Mucosa of descending colon (tissue), 3 donors: ENCODE results near the gene RSF1. TPM values are rescaled to one million over a fixed set of nuclear protein-coding genes. Genes with fewer than 3 reads are reported as not detected.
A peak's percentile ranks its signal among the peaks of the same experiment; 100 is the strongest.

Experiments
- ATAC-seq: fragments of 200-7000 bp; cut with Tn5 transposase; one replicate; pipeline ENCODE4 v1.9.1; 2020; ENCODE audit warnings: mild to moderate bottlenecking, moderate library complexity
- DNase-seq, 3 donors: peaks; one replicate each; pipeline ENCODE4 v3.0.0-alpha.2; 2020
- H3K36me3 ChIP-seq: fragments of 200-600 bp; one replicate; pipeline ENCODE4 v1.8.0; 2021; ENCODE audit warnings: low read depth, mild to moderate bottlenecking
- H3K4me1 ChIP-seq: fragments of 200-600 bp; one replicate; pipeline ENCODE4 v1.8.0; 2021; ENCODE audit warnings: low read depth, mild to moderate bottlenecking
- H3K4me3 ChIP-seq: fragments of 200-600 bp; one replicate; pipeline ENCODE4 v1.8.0; 2021; ENCODE audit warnings: mild to moderate bottlenecking
- H3K9me3 ChIP-seq: fragments of 200-600 bp; one replicate; pipeline ENCODE4 v1.8.0; 2021; ENCODE audit warnings: mild to moderate bottlenecking
- intact Hi-C, 2 donors: fragments of 100-400 bp; cut with DNase I in 1 of 2; cut with micrococcal nuclease in 1 of 2; formaldehyde crosslinking; loops; one replicate each; pipeline versions ENCODE4 v1.11.0 to v1.11.1; 2022; cut with DNase I, micrococcal nuclease
- total RNA-seq, 3 donors: library from RNA; stranded (reverse); fragmentation: NEBNext Ultra II Directional in 2 of 3; extraction: Animal tissue kit (Norgen Biotek cat#: 25700) in 2 of 3; gene quantifications; one replicate each; pipeline versions ENCODE4 v1.2.1 to v1.2.4, GENCODE V29; 2021 to 2023
- TF ChIP-seq, protein P1 (sequence below): fragments of 200-600 bp; IDR thresholded peaks from one replicate; pipeline ENCODE4 v1.8.0; 2022; ENCODE audit warnings: antibody characterized with exemption, mild to moderate bottlenecking
- donor health status: DM: no; HTN: no; CAD: no; lungs with moderate emphysema.
- donor health status: DM: no; HTN: no; CAD: no.
- donor health status: DM: no; HTN: yes; CAD: no.

Gene RSF1
- total RNA-seq, 3 donors from 2014 or later: 43.7 to 80.2 (median 44.4) TPM

DNA sequence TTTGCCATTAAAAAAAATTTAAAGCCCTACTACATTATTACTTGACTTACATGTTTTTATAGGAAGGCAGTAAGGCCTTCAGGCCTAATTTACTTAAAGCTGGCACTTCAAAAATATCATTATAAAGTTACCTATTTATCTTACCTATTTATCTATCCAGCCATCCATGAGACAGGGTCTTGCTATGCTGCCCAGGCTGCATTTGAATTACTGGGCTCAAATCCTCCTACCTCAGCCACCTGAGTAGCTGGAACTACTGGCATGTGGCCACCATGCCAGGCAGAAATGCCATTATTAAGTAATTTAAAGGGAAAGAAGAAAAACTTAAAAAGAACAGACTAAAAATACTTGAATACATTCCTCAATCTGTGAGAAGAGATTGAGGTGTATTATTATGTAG is 122.7 kb downstream of the RSF1 start:
- DNase-seq (no peak), ATAC-seq (no peak)
- TF ChIP-seq, protein P1, sequence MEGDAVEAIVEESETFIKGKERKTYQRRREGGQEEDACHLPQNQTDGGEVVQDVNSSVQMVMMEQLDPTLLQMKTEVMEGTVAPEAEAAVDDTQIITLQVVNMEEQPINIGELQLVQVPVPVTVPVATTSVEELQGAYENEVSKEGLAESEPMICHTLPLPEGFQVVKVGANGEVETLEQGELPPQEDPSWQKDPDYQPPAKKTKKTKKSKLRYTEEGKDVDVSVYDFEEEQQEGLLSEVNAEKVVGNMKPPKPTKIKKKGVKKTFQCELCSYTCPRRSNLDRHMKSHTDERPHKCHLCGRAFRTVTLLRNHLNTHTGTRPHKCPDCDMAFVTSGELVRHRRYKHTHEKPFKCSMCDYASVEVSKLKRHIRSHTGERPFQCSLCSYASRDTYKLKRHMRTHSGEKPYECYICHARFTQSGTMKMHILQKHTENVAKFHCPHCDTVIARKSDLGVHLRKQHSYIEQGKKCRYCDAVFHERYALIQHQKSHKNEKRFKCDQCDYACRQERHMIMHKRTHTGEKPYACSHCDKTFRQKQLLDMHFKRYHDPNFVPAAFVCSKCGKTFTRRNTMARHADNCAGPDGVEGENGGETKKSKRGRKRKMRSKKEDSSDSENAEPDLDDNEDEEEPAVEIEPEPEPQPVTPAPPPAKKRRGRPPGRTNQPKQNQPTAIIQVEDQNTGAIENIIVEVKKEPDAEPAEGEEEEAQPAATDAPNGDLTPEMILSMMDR: no peak
- no peaks in the 10 kb centered on the region for H3K36me3 ChIP-seq
- no peaks in the 10 kb centered on the region for H3K4me1 ChIP-seq
- H3K4me3 ChIP-seq: no peak overlapping the region
- intact Hi-C loops: no loop called here
- H3K9me3 ChIP-seq: no peaks in the 10 kb centered on the region

DNA sequence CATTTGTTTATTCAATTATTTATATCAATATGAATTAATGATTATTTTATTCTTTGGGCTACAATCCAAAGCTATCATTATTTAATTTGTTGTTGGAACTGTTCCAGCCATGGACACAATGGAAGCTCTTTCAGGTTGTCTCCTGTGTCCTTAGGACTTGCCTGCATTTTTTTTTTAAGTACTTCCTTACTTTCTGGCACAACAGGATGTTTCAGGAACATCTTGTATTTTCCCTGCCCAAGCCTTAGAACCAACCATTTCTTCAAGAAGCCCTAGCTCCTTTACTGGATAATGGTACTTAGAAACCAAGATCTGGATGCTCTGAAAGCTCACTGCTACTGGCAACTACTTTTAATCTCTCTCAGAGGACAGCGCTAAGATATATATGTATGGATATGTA is 125.1 kb downstream of the RSF1 start:
- intact Hi-C loops: no loop called here
- no peaks in the 10 kb centered on the region for H3K9me3 ChIP-seq
- H3K4me1 ChIP-seq: no peaks in the 10 kb centered on the region
- DNase-seq: no peak
- no peak for ATAC-seq
- TF ChIP-seq, protein P1: no peak
- no peaks in the 10 kb centered on the region for H3K36me3 ChIP-seq
- no peak overlapping the region for H3K4me3 ChIP-seq

DNA sequence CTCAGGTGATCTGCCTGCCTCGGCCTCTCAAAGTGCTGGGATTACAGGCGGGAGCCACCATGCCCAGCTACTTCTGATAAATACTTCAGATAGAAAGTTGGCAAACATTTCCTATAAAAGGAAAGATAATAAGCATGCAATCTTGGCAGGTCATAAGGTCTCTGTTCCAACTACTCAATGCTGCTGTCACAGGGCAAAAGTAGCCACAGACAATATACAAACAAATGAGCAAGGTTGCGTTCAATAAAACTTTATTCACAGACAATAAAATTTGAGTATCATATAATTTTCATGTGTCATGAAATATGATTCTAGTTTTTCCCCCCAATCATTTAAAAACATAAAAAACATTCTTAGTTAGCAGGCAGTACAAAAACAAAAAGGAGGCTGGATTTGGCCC is 129.9 kb downstream of the RSF1 start:
- H3K4me3 ChIP-seq: no peak overlapping the region
- no peak for DNase-seq
- intact Hi-C loops: no loop called here
- H3K36me3 ChIP-seq: no peaks in the 10 kb centered on the region
- TF ChIP-seq, protein P1: no peak
- no peaks in the 10 kb centered on the region for H3K9me3 ChIP-seq
- peak; percentile 87 for ATAC-seq
- no peaks in the 10 kb centered on the region for H3K4me1 ChIP-seq

DNA sequence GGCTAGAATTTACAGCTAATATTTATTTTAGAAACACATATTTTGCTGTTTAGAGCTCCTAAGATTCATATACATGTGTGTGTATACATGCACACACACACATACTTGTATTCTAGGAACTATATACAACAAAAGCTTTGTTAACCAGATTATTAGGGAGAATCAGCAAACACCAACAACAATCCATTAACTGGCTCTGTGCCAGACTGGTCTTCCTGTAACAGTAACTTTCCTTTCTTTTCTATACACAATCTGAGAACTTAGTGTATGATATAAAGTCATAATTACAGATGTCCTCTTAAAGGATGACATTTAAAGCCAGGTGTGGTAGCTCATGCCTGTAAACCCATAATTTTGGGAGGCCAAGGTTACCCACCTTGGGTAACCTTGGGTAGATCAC is 133.4 kb downstream of the RSF1 start:
- intact Hi-C loops: no loop called here
- H3K36me3 ChIP-seq: no peaks in the 10 kb centered on the region
- ATAC-seq: no peak
- TF ChIP-seq, protein P1: no peak
- H3K4me3 ChIP-seq: no peak overlapping the region
- H3K9me3 ChIP-seq: no peaks in the 10 kb centered on the region
- no peaks in the 10 kb centered on the region for H3K4me1 ChIP-seq
- no peak for DNase-seq

DNA sequence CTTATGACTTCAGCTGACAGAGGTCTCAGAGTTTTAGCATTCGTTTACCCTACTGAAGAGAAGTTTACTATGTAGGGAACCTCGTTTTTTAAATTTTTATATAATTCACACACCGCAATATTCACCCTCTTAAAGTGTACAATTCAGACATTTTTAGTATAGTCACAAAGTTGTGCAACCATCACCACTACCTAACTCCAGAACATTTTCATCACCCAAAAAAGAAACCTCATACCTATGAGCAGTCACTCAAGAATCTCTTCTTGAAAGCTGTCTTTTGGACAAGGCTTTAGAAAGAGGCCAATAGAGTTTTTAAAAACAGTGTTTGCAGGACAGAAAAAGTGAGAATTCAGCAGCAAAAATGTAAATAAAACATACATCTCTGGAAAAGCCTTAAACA is 143.4 kb downstream of the RSF1 start:
- Histone ChIP-seq H3K36me3 (peaks cover 6% of the 10 kb centered on the region), H3K9me3 (no peaks in the 10 kb centered on the region), H3K4me3 (no peak overlapping the region), H3K4me1 (peaks cover 6% of the 10 kb centered on the region)
- intact Hi-C loops: no loop called here
- ATAC-seq: no peak
- TF ChIP-seq, protein P1: no peak
- no peak for DNase-seq

DNA sequence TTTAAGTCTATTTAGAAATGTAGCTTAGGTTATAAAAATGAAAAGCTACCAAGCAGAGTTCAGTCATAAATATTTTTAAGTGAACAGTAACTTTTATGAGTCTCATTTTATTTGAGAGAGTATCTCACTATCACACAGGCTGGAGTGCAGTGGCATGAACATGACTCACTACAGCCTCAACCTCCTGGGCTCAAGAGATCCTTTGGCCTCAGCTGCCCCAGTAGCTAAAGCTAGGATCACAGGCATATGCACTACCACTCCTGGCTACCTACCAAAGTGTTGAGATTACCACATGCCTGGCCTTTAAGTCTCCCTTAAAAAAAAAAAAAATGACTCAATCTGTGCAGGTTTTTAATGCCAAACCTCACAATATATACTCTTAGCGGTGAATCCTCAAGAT is 148.3 kb downstream of the RSF1 start:
- no peak overlapping the region for H3K4me3 ChIP-seq
- TF ChIP-seq, protein P1: no peak
- DNase-seq: peak in 2 of 3 donors; percentile 44 to 53
- H3K36me3 ChIP-seq: peaks cover 6% of the 10 kb centered on the region
- intact Hi-C loops: no loop called here
- peak; percentile 96 for ATAC-seq
- peaks cover 15% of the 10 kb centered on the region for H3K4me1 ChIP-seq
- H3K9me3 ChIP-seq: no peaks in the 10 kb centered on the region
